Stimulated activated CD8-positive, alpha-beta memory T cell treated with anti-CD3 and anti-CD28 coated beads, Interleukin-7, amount 100 ng/mL, for 24 hours (primary cell): ENCODE results near the gene HHAT.
A peak's percentile ranks its signal among the peaks of the same experiment; 100 is the strongest.

ENCODE experiments used
- DNase-seq: peaks from one replicate; pipeline ENCODE4 v3.0.0-alpha.2; 2020; ENCODE audit warnings: low read depth

The HHAT gene

DNA sequence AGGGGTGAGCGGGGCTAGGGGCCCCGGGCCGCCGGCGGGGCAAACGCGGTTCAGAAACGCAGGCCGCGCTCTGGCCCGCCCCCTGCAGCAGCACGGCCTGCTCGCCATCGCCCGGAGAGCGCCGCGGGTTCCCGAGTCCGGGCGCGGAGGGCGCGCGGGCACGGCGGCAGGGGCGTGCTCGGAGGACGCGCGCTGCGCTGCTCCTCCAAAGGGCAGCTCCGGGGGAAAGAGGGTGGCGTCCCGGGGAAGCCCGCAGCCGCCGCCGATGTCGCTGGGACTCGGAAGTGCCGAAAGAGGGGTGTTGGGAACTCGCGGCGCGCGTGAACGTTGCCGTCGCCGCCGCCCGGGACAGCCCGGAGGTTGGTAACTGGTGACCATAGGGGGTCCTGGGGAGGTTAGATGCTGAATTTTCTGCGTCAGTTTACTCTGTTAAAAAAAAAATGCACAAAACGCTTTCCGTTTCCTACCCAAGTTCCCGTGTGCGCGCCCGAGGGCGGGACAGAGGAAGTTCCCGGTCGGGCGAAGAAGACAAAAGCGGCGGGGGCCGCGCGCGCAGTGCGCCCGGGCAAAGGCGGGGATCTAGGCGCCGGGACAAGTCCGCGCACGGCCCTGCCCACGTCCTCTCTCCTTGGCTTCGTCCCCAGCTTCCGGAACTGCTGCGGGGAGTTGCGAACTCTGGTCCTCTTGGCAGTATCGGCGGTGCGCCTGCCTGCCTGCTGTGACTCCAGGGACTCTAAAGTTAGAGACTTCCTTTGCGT lies at the start of gene HHAT:
HHAT (plus strand) TSS at position 157 of the 758 bp plus-strand sequence. CDS start 20,074 bp downstream, outside the sequence.
- DNase-seq = peak; percentile 22

GRCh38 chr1:210280221-210280620 lies 48.5 kb upstream of the HHAT start:
- no peak for DNase-seq

DNA sequence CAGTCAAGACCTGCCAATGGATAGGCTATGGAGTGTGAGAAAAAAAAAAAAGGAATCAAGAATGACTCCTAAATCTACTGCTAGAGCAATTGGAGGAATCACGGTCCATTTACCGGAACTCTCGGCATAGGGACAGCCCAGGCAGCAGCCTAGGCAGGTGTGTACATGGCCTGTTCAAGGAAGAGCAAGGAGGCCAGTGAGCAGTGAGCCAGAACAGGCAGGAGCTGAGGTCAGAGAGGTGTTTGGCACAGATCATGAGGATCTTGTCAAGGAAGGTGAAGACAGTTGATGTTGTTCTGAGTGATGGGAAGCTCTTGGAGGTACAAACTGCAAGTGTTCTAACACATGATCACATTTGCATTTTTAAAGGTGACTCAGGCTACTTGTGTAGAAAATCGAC lies 40.6 kb upstream of the HHAT start:
- DNase-seq = no peak

GRCh38 chr1:210289248-210289647 lies 39.5 kb upstream of the HHAT start:
- DNase-seq = no peak

GRCh38 chr1:210291081-210291764 lies 37.5 kb upstream of the HHAT start:
- no peak for DNase-seq

DNA sequence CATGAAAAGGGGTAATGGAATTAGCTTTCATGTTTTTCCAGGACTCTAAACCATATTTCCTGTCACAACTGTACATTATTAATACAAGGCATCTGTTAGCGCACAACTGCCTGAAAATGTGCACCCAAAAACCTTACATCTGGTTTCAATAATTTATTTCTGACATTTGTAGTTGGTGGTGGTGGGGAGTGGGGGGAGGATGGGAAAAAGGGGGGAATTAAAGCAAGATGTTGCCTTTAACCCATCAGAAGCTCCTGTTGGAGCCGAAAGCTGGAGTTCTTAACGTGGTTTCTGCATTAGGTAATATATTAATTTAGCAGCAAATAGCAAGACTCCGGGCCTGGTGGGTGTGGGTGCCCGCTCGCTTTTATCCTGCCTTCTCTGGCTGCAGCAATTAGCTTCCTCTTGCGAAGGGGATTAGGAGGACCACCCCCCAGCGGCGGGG lies 36.9 kb upstream of the HHAT start:
- DNase-seq = no peak

DNA sequence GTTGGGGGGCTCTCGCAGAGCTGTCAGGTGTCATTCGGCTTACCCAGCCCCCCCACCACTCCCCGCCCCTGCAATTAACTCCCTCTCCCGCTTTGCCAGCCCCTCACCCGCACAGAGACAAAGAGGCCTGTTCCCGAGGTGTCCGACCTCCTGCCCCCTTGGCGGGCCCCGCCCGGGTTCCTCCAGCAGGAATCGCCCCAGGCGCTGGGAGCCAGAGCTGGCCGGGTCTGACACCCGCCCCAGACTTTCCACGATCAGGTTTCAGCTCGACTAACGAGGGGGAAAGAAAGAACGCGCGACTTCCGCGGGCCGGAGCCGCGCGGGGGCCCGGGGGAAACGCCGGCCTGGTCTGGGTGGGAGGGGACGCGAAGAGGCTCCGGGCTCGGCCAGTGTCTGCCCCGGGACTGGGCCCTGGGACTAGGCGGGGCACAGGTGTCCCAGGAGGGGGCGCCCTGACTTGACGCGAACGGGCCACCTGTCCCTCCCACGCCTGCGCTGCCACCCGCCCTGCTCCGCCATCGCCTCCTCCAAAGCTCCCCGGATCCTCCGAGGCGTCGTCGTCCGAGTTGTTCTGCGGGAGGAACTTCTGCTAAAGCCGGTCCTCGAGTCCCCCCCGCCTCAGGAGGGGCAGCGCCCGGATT lies 36.4 kb upstream of the HHAT start:
- peak; percentile 14 for DNase-seq

DNA sequence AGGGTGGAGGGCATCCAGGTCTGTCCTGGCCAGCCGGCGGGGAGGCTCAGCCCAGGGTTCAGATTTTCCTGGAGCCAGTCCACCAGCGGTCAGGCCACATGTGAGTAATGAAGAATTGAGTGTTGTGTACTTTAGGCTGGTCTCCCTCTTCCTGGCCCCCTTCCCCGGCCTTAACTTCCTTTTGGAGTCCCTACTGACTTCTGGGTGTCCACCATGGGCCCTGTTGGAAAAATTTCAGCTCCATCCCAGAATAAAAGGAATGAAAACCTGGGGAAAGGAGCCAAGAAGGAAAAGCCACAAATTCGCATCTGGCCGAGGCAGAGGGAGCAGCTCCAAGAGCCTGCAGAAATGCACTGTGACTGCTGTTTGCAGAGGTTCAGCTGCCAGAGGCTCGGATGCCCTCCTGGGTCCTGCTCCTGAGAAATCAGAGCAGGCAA lies 35.5 kb upstream of the HHAT start:
- DNase-seq = no peak

- no peak for DNase-seq
These were observed 33.5 kb upstream of the HHAT start for GRCh38 chr1:210294999-210295745.

GRCh38 chr1:210296682-210297081 lies 32.0 kb upstream of the HHAT start:
- DNase-seq = no peak

- no peak for DNase-seq
These were observed 30.4 kb upstream of the HHAT start for GRCh38 chr1:210298296-210298695.

DNA sequence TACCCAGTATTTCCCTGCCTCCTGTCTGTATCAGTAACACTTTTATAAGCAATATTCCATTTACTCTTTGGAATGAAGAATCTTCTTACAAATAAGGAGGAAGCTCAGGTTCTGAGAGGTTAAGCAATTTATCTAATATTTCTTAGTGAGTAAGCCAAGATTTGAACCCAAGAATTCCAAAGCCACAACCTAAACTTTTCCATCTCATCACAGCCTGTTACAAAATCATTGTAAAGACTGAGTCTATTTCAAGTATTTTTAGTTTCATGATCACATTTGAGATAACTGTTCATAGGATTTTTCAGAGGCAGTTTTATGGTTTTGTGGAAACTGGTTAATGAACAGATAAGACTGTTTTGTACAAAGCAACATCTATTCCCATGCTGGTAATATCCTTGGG lies 29.8 kb upstream of the HHAT start:
- DNase-seq = no peak

DNA sequence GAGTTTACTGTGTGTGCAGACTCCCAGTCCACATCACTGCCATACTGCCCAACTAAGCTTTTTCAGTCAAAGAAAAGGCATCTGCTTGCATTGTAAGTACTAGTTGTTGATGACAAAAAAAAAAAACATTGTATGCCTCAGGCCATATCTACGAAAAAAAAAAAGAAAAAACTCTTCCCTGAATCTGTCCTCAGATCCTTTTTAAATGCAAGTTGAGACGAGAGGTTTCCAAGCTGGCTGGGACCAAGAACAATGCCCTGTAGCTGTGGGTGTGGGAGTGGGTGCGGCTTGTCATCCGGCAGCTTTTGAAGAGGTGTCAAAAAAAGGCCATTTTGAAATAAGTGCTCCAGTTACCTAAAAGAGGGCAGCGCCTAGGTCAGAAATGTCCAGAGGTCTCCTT lies 29.2 kb upstream of the HHAT start:
- DNase-seq = no peak

GRCh38 chr1:210300923-210301614 lies 27.6 kb upstream of the HHAT start:
- no peak for DNase-seq

- DNase-seq = no peak
These were observed 27.1 kb upstream of the HHAT start for GRCh38 chr1:210301615-210302000.

- DNase-seq = no peak
These were observed 26.2 kb upstream of the HHAT start for GRCh38 chr1:210302501-210302900.

DNA sequence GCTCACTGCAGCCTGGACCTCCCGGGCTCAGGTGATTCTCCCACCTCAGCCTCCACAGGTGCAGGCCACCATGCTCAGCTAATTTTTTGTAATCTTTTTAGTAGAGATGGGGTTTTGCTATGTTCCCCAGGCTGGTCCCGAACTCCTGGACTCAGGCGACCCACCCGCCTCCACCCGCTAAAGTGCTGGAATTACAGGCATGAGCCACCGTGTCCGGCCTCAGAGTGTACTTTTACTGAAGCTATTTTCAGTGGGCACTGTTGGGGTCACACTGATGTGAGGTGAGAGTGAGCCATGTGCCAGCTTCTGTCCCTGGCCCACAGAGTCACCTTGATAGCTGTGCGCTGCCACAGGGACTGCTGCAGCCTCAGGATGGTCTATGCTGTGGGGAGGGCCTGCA lies 25.3 kb upstream of the HHAT start:
- no peak for DNase-seq

GRCh38 chr1:210310562-210311153 lies 18.0 kb upstream of the HHAT start:
- no peak for DNase-seq

DNA sequence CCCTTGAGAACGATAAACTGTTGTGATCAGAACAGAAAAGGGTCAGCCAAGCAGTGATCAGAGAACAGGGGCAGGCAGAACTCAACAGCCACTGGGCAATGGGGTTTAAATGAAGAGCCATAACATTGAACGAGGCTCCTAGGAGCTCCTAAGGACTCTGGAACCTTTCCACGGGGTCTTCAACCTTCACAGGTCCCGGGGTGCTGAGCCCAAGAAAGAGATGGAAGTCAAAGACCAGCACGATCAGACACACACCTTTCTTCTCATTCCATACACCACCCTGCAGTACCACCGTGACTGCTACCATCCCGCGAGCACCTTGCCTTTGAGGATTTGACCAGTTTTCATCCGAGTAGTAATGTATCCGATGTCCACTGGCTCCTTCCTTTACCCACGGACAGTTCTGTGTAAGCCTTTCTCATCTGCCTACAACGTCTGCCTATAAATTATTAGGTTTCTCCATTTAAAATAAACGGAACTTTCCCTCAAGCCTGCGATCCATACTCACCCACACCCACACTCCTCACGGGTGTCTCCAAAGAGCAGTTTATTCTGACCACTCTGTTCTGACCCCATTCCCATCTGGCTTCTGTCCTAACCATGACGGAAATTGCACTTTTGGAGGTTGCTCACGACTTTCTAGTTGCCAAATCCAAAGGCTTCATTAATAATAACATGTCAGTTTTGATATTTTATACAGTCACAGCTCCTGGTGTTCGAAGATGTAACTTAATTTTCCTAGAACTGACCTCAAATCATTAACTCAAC lies 16.8 kb upstream of the HHAT start:
- DNase-seq = no peak

DNA sequence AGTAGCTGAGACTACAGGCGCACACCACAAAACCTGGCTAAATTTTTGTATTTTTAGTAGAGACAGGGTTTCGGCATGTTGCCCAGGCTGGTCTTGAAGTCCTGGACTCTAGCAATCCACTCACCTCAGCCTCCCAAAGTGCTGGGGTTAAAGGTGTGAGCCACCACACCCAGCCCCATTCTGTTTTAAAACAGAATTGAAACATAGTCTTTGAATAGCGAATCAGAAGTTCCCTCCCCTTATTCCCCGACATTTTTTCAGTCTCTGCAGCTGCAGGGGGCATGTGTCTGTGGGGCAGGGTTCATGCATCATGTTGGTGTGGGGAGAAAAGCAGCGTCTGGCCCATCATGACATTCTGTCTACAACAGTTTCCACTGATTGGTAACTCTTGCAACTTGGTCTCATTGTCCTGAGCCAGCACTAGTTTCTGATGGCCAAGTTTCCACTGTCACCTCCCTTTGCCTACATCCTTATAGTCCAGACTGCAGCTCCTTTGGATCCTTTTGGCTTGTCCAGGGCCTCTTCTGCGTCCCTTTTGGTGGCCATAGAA lies 15.6 kb upstream of the HHAT start:
- DNase-seq = no peak
